ENCODE data around the gene UMAD1. TPM values are rescaled to one million over a fixed set of nuclear protein-coding genes. Genes with fewer than 3 reads are reported as not detected.

UMAD1 gene
- polyA plus RNA-seq, 1 of the 3 experiments (the other 2 are of a cell fraction) = 13.9 TPM

DNA sequence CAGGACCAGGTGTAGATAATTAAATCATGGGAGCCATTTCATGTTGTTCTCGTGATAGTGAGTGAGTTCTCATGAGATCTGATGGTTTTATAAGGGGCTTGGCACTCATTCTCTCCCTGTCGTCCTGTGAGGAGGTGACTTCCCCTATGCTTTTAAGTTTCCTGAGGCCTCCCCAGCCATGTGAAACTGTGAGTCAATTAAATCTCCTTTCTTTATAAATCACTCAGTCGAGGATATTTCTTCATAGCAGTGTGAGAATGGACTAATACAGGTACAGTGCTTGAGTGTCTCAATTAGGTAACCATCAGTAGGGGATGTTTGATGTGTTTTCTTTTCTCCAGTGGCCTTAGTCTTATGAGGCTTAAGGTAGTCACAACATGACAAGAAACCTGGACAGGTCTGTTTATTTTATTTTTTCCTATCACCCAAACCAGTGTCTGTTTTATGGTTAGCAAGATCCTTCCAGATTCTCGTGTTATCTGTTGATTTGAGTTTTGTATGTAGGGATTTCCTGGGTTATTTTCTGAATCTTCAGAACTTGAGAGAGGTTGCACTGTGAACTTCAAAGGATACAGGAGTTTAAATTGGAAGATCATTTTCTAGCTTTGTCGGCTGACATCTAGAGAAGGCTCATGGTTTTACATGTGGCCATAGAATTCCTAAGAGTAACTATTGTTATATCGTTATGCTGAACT is 32.1 kb downstream of the UMAD1 start:
- ChIA-PET POLR2A (no interaction called here), CTCF (no interaction called here)
- H3K36me3 ChIP-seq (replicated peaks in 1 of 2; ENCODE audit: control insufficient read depth in 1 of 2, insufficient read depth in 2 of 2, low read length in 1 of 2) = peaks cover 12 to 32% of the 10 kb centered on the region in 2 experiments
- 88% methylated on average over 6 of the region's 6 CpGs for WGBS (ENCODE audit: low lambda C conversion rate)
- no peaks in the 10 kb centered on the region for H3K9me3 ChIP-seq
- H3K9ac ChIP-seq = no peak overlapping the region
- no peak for DNase-seq
- no peak overlapping the region for H3K4me3 ChIP-seq (ENCODE audit: low read depth in 2 of 2, low read length in 1 of 2)
- no peak overlapping the region for H2AFZ ChIP-seq (ENCODE audit: low read depth)
- H3F3A ChIP-seq (replicated peaks; ENCODE audit: insufficient read depth) = peaks cover 5% of the 10 kb centered on the region
- no peaks in the 10 kb centered on the region for H3K9me2 ChIP-seq
- H3K27ac ChIP-seq (ENCODE audit: low read depth in 2 of 2, low read length in 1 of 2) = no peak overlapping the region
- no peaks in the 10 kb centered on the region for H4K20me1 ChIP-seq (ENCODE audit: insufficient read depth)
- no peaks in the 10 kb centered on the region for H3K79me2 ChIP-seq (ENCODE audit: insufficient read depth)
- TF ChIP-seq RFX5 (IDR thresholded peaks at IDR 0.05; ENCODE audit: low read length) (no peak), YY1 (IDR thresholded peaks at IDR 0.05; ENCODE audit: low read depth) (no peak), POLR2AphosphoS5 (IDR thresholded peaks at IDR 0.05; ENCODE audit: low read depth, low read length) (no peak), FOXJ3 (CRISPR knock-in tag; IDR thresholded peaks at IDR 0.05) (no peak), SMC3 (IDR thresholded peaks at IDR 0.05; ENCODE audit: low read depth, low read length) (no peak), GATA2 (CRISPR knock-in tag; IDR thresholded peaks at IDR 0.05) (no peak), JUND (IDR thresholded peaks at IDR 0.05) (no peak), NFIC (IDR thresholded peaks at IDR 0.05; ENCODE audit: borderline replicate concordance) (no peak), FOXM1 (IDR thresholded peaks at IDR 0.05; ENCODE audit: low read depth) (no peak), ELF1 (IDR thresholded peaks at IDR 0.05) (no peak), EP300 (IDR thresholded peaks at IDR 0.05; ENCODE audit: borderline replicate concordance in 1 of 2, low read depth in 1 of 2, low read length in 1 of 2) (no peak), RAD21 (IDR thresholded peaks at IDR 0.05; ENCODE audit: low read length) (no peak), TCF12 (IDR thresholded peaks at IDR 0.05) (no peak), MXI1 (IDR thresholded peaks at IDR 0.05; ENCODE audit: low read depth, low read length) (no peak), MEF2A (IDR thresholded peaks at IDR 0.05; ENCODE audit: borderline replicate concordance, low read depth) (no peak)
- TF ChIP-seq, protein P1, sequence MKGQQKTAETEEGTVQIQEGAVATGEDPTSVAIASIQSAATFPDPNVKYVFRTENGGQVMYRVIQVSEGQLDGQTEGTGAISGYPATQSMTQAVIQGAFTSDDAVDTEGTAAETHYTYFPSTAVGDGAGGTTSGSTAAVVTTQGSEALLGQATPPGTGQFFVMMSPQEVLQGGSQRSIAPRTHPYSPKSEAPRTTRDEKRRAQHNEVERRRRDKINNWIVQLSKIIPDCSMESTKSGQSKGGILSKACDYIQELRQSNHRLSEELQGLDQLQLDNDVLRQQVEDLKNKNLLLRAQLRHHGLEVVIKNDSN (IDR thresholded peaks at IDR 0.05; ENCODE audit: borderline replicate concordance, low read depth) = no peak
- TF ChIP-seq, protein P2, sequence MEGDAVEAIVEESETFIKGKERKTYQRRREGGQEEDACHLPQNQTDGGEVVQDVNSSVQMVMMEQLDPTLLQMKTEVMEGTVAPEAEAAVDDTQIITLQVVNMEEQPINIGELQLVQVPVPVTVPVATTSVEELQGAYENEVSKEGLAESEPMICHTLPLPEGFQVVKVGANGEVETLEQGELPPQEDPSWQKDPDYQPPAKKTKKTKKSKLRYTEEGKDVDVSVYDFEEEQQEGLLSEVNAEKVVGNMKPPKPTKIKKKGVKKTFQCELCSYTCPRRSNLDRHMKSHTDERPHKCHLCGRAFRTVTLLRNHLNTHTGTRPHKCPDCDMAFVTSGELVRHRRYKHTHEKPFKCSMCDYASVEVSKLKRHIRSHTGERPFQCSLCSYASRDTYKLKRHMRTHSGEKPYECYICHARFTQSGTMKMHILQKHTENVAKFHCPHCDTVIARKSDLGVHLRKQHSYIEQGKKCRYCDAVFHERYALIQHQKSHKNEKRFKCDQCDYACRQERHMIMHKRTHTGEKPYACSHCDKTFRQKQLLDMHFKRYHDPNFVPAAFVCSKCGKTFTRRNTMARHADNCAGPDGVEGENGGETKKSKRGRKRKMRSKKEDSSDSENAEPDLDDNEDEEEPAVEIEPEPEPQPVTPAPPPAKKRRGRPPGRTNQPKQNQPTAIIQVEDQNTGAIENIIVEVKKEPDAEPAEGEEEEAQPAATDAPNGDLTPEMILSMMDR (IDR thresholded peaks at IDR 0.05) = no peak
- TF ChIP-seq, protein P3, sequence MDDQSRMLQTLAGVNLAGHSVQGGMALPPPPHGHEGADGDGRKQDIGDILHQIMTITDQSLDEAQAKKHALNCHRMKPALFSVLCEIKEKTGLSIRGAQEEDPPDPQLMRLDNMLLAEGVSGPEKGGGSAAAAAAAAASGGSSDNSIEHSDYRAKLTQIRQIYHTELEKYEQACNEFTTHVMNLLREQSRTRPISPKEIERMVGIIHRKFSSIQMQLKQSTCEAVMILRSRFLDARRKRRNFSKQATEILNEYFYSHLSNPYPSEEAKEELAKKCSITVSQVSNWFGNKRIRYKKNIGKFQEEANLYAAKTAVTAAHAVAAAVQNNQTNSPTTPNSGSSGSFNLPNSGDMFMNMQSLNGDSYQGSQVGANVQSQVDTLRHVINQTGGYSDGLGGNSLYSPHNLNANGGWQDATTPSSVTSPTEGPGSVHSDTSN (IDR thresholded peaks at IDR 0.05) = no peak
- H3K4me2 ChIP-seq = no peak overlapping the region
- peaks cover 0 to 4% of the 10 kb centered on the region in 2 experiments; a peak in 1 of 4 replicates for H3K4me1 ChIP-seq (ENCODE audit: control insufficient read depth in 1 of 2, insufficient read depth in 2 of 2, low read depth in 1 of 2, low read length in 1 of 2)
- no peaks in the 10 kb centered on the region for H3K27me3 ChIP-seq (ENCODE audit: insufficient read depth)
